ENCODE measurements around the gene NHLRC1.

Gene NHLRC1

GRCh38 chr6:18081025-18081668, 41.3 kb downstream of the NHLRC1 start:
- H3K36me3 Mint-ChIP-seq (ENCODE audit: low read depth) = no peaks in the 10 kb centered on the region
- peaks cover 6% of the 10 kb centered on the region for H3K9me3 Mint-ChIP-seq
- no peak overlapping the region for H3K27ac Mint-ChIP-seq
- no peaks in the 10 kb centered on the region for H3K4me1 Mint-ChIP-seq (ENCODE audit: low read depth)
- H3K27me3 Mint-ChIP-seq (ENCODE audit: low read depth) = no peaks in the 10 kb centered on the region
- no peak overlapping the region for H3K4me3 Mint-ChIP-seq

- Mint-ChIP-seq H3K4me1 (ENCODE audit: low read depth) (no peaks in the 10 kb centered on the region), H3K4me3 (no peak overlapping the region), H3K27ac (no peak overlapping the region), H3K36me3 (ENCODE audit: low read depth) (no peaks in the 10 kb centered on the region), H3K27me3 (ENCODE audit: low read depth) (no peaks in the 10 kb centered on the region), H3K9me3 (peaks cover 11% of the 10 kb centered on the region)
Observed at GRCh38 chr6:18080544-18080943, 41.9 kb downstream of the NHLRC1 start.

DNA sequence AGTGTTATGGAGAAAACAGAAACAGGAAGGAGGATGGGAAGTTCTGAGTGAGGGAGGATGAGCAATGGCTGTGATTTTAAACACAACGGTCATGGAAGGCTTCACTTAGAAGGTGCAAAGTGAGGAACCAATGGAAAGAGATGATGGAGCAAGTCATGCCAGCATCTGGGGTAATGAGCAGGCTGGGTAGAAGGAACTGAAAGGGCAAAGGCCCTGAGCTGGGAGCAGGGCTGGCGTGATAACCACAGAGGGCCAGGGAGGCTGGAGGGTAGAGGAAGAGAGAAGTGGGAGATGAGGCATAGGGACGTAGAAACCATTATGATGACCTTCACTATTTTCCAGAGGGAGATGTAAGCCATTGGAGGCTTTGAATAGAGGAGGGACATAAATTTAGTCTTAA, 43.6 kb downstream of the NHLRC1 start:
- peaks cover 21% of the 10 kb centered on the region for H3K9me3 Mint-ChIP-seq
- no peak overlapping the region for H3K27ac Mint-ChIP-seq
- no peaks in the 10 kb centered on the region for H3K36me3 Mint-ChIP-seq (ENCODE audit: low read depth)
- no peaks in the 10 kb centered on the region for H3K27me3 Mint-ChIP-seq (ENCODE audit: low read depth)
- H3K4me3 Mint-ChIP-seq = no peak overlapping the region
- H3K4me1 Mint-ChIP-seq (ENCODE audit: low read depth) = no peaks in the 10 kb centered on the region

- Mint-ChIP-seq H3K27ac (no peak overlapping the region), H3K4me3 (no peak overlapping the region), H3K27me3 (ENCODE audit: low read depth) (no peaks in the 10 kb centered on the region), H3K9me3 (peaks cover 29% of the 10 kb centered on the region), H3K4me1 (ENCODE audit: low read depth) (no peaks in the 10 kb centered on the region), H3K36me3 (ENCODE audit: low read depth) (no peaks in the 10 kb centered on the region)
Observed at GRCh38 chr6:18076231-18076630, 46.2 kb downstream of the NHLRC1 start.

GRCh38 chr6:18072841-18073240, 49.6 kb downstream of the NHLRC1 start:
- Mint-ChIP-seq H3K4me1 (ENCODE audit: low read depth) (no peaks in the 10 kb centered on the region), H3K36me3 (ENCODE audit: low read depth) (no peaks in the 10 kb centered on the region), H3K9me3 (peaks cover 29% of the 10 kb centered on the region), H3K4me3 (no peak overlapping the region), H3K27me3 (ENCODE audit: low read depth) (no peaks in the 10 kb centered on the region), H3K27ac (no peak overlapping the region)

- Mint-ChIP-seq H3K4me1 (ENCODE audit: low read depth) (no peaks in the 10 kb centered on the region), H3K27me3 (ENCODE audit: low read depth) (no peaks in the 10 kb centered on the region), H3K27ac (no peak overlapping the region), H3K36me3 (ENCODE audit: low read depth) (no peaks in the 10 kb centered on the region), H3K9me3 (peaks cover 18% of the 10 kb centered on the region), H3K4me3 (no peak overlapping the region)
Observed at GRCh38 chr6:18070486-18070885, 52.0 kb downstream of the NHLRC1 start.

All from T-helper 1 cell treated with Interleukin-12 subunit alpha and Interleukin-12 subunit beta and Interleukin-4 antibody, amounts not matched to agents 30 μg/mL and 1 μg/mL, for 36 hours (primary cell).